ENCODE measurements around the gene SKAP2. TPM values are rescaled to one million over a fixed set of nuclear protein-coding genes. Genes with fewer than 3 reads are reported as not detected.

Gene SKAP2
- total and polyA plus RNA-seq, 2 donors (not counting 3 experiments of a cell fraction or from before 2014, with no cell fraction given): 4.0 to 27.6 TPM

DNA sequence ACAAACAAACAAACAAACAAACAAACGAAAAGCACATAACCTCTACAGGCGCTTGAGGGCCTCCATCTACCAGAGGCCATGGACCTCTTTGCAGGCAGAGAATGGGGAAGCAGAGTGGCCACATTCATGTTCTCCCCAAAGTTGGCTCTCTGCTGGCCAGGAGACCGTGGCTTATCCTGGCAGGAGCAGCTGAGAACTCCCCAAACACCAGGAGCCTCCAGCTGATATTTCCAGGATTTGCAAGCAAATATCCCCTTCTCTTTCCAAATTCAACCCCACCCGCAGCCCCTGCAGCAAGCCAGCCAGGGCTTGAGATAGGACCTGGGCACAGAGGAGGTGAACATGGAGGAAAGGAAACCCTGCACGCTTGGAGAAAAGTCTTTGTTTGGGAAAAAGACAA is 240.0 kb downstream of the SKAP2 start:
- no peaks in the 10 kb centered on the region for H3K27me3 ChIP-seq (ENCODE audit: control insufficient read depth in 2 of 2, insufficient read depth in 2 of 2, low read length in 2 of 2)
- no peak overlapping the region for H3K27ac ChIP-seq (ENCODE audit: insufficient read depth, low read depth, low read length)
- FAIRE-seq (no peak), DNase-seq (ENCODE audit: low read depth, low spot score) (no peak)
- H3K9me3 ChIP-seq (replicated peaks; ENCODE audit: control insufficient read depth, insufficient read depth, low read length): no peaks in the 10 kb centered on the region
- no peak overlapping the region for H3K4me2 ChIP-seq (ENCODE audit: insufficient read depth, low read length)
- ChIA-PET POLR2A (no interaction called here), CTCF (no interaction called here)
- no peak overlapping the region for H3K4me3 ChIP-seq (replicated peaks in 1 of 3; ENCODE audit: insufficient read depth in 1 of 3, low read depth in 1 of 3, low read length in 3 of 3)
- H2AFZ ChIP-seq (ENCODE audit: low read depth, low read length): no peak overlapping the region
- dilution Hi-C loops (cut with MboI; ENCODE audit: extremely low pct_ligation_motif_present, low sequenced_read_pairs): no loop called here
- H3K9ac ChIP-seq (replicated peaks; ENCODE audit: extremely low read depth, insufficient read depth, low read length): no peak overlapping the region
- intact Hi-C loops (cut with micrococcal nuclease): no loop called here
- no peaks in the 10 kb centered on the region for H3K36me3 ChIP-seq (ENCODE audit: control insufficient read depth in 2 of 2, extremely low read depth in 1 of 2, insufficient read depth in 2 of 2, low read length in 2 of 2)
- no peak for TF ChIP-seq POLR2A (IDR thresholded peaks at IDR 0.05; ENCODE audit: low read depth, low read length)
- TF ChIP-seq GATA2 (IDR thresholded peaks at IDR 0.05; ENCODE audit: insufficient read depth, insufficient read length, low read depth, low read length): no peak
- no peak for TF ChIP-seq EZH2 (IDR thresholded peaks at IDR 0.05; ENCODE audit: borderline replicate concordance, low read depth, low read length, severe bottlenecking)
- no peak for TF ChIP-seq POLR2AphosphoS5 (IDR thresholded peaks at IDR 0.05; ENCODE audit: insufficient read depth, low read depth, low read length)
- no peaks in the 10 kb centered on the region for H3K9me1 ChIP-seq (replicated peaks; ENCODE audit: control insufficient read depth, extremely low read depth, insufficient read depth, low read length)
- H3K4me1 ChIP-seq (ENCODE audit: control insufficient read depth, extremely low read depth, insufficient read depth, low read length): no peaks in the 10 kb centered on the region
- no TSS peak for BruUV-seq (replicated peaks)
- H3K79me2 ChIP-seq (ENCODE audit: control insufficient read depth, insufficient read depth, low read length): no peaks in the 10 kb centered on the region
- H4K20me1 ChIP-seq (replicated peaks; ENCODE audit: control insufficient read depth, extremely low read depth, insufficient read depth, low read length): no peaks in the 10 kb centered on the region

DNA sequence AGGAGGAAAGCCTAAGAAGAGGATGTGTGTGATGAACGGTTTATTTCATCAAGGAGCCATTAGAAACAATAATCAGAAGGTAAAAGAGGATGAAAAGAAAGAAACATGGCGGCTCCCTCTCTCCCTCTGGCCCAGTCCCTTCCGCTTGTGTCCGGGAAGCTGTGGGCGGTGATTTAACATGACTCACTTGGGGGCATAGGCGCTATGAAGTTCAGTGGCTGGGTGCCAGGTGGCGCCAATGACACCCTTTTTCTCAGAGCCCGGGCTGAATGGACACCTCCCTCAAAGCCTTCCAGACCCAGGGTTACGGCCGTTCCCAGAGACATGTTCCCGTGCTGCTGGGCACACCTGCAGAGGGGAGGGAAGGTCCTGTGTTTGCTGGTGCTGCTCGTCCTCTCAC is 244.0 kb downstream of the SKAP2 start:
- no peak for TF ChIP-seq POLR2A (IDR thresholded peaks at IDR 0.05; ENCODE audit: low read depth, low read length)
- TF ChIP-seq, protein P1, sequence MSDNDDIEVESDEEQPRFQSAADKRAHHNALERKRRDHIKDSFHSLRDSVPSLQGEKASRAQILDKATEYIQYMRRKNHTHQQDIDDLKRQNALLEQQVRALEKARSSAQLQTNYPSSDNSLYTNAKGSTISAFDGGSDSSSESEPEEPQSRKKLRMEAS (IDR thresholded peaks at IDR 0.05; ENCODE audit: insufficient read depth, insufficient read length): no peak
- no peak for TF ChIP-seq MYC (IDR thresholded peaks at IDR 0.05; ENCODE audit: low read depth, low read length)
- TF ChIP-seq, protein P2, sequence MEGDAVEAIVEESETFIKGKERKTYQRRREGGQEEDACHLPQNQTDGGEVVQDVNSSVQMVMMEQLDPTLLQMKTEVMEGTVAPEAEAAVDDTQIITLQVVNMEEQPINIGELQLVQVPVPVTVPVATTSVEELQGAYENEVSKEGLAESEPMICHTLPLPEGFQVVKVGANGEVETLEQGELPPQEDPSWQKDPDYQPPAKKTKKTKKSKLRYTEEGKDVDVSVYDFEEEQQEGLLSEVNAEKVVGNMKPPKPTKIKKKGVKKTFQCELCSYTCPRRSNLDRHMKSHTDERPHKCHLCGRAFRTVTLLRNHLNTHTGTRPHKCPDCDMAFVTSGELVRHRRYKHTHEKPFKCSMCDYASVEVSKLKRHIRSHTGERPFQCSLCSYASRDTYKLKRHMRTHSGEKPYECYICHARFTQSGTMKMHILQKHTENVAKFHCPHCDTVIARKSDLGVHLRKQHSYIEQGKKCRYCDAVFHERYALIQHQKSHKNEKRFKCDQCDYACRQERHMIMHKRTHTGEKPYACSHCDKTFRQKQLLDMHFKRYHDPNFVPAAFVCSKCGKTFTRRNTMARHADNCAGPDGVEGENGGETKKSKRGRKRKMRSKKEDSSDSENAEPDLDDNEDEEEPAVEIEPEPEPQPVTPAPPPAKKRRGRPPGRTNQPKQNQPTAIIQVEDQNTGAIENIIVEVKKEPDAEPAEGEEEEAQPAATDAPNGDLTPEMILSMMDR (IDR thresholded peaks at IDR 0.05; ENCODE audit: extremely low read depth in 1 of 2, insufficient read depth in 1 of 2, low read depth in 1 of 2, low read length in 2 of 2): no peak
- TF ChIP-seq JUN (IDR thresholded peaks at IDR 0.05; ENCODE audit: borderline replicate concordance, insufficient read depth, insufficient read length, low read depth): no peak
- TF ChIP-seq EZH2 (IDR thresholded peaks at IDR 0.05; ENCODE audit: borderline replicate concordance, low read depth, low read length, severe bottlenecking): no peak
- no peak for TF ChIP-seq FOS (IDR thresholded peaks at IDR 0.05; ENCODE audit: borderline replicate concordance, insufficient read depth, low read length)
- TF ChIP-seq GATA2 (IDR thresholded peaks at IDR 0.05; ENCODE audit: insufficient read depth, insufficient read length, low read depth, low read length): no peak
- TF ChIP-seq POLR2AphosphoS5 (IDR thresholded peaks at IDR 0.05; ENCODE audit: insufficient read depth, low read depth, low read length): no peak
- Histone ChIP-seq H3K36me3 (ENCODE audit: control insufficient read depth in 2 of 2, extremely low read depth in 1 of 2, insufficient read depth in 2 of 2, low read length in 2 of 2) (no peaks in the 10 kb centered on the region), H3K4me1 (ENCODE audit: control insufficient read depth, extremely low read depth, insufficient read depth, low read length) (no peaks in the 10 kb centered on the region), H4K20me1 (replicated peaks; ENCODE audit: control insufficient read depth, extremely low read depth, insufficient read depth, low read length) (no peaks in the 10 kb centered on the region), H3K27me3 (ENCODE audit: control insufficient read depth in 2 of 2, insufficient read depth in 2 of 2, low read length in 2 of 2) (no peaks in the 10 kb centered on the region), H3K9me1 (replicated peaks; ENCODE audit: control insufficient read depth, extremely low read depth, insufficient read depth, low read length) (no peaks in the 10 kb centered on the region), H2AFZ (ENCODE audit: low read depth, low read length) (no peak overlapping the region), H3K27ac (ENCODE audit: insufficient read depth, low read depth, low read length) (no peak overlapping the region), H3K9me3 (replicated peaks; ENCODE audit: control insufficient read depth, insufficient read depth, low read length) (no peaks in the 10 kb centered on the region), H3K9ac (replicated peaks; ENCODE audit: extremely low read depth, insufficient read depth, low read length) (no peak overlapping the region), H3K4me3 (replicated peaks in 1 of 3; ENCODE audit: insufficient read depth in 1 of 3, low read depth in 1 of 3, low read length in 3 of 3) (no peak overlapping the region), H3K4me2 (ENCODE audit: insufficient read depth, low read length) (no peak overlapping the region), H3K79me2 (ENCODE audit: control insufficient read depth, insufficient read depth, low read length) (no peaks in the 10 kb centered on the region)
- FAIRE-seq (no peak), DNase-seq (ENCODE audit: low read depth, low spot score) (no peak)
- dilution Hi-C loops (cut with MboI; ENCODE audit: extremely low pct_ligation_motif_present, low sequenced_read_pairs) (no loop called here), intact Hi-C loops (cut with micrococcal nuclease) (no loop called here)
- ChIA-PET POLR2A (no interaction called here), CTCF (no interaction called here)
- no TSS peak for BruUV-seq (replicated peaks)
